Middle frontal gyrus (tissue), 1 donor: ENCODE measurements around the gene C19orf53.

Experiments used
- DNase-seq: peaks from one replicate; pipeline ENCODE4 v3.0.0-alpha.2; 2015; ENCODE audit warnings: low spot score; ENCODE audit errors: extremely low spot score

The C19orf53 gene

DNA sequence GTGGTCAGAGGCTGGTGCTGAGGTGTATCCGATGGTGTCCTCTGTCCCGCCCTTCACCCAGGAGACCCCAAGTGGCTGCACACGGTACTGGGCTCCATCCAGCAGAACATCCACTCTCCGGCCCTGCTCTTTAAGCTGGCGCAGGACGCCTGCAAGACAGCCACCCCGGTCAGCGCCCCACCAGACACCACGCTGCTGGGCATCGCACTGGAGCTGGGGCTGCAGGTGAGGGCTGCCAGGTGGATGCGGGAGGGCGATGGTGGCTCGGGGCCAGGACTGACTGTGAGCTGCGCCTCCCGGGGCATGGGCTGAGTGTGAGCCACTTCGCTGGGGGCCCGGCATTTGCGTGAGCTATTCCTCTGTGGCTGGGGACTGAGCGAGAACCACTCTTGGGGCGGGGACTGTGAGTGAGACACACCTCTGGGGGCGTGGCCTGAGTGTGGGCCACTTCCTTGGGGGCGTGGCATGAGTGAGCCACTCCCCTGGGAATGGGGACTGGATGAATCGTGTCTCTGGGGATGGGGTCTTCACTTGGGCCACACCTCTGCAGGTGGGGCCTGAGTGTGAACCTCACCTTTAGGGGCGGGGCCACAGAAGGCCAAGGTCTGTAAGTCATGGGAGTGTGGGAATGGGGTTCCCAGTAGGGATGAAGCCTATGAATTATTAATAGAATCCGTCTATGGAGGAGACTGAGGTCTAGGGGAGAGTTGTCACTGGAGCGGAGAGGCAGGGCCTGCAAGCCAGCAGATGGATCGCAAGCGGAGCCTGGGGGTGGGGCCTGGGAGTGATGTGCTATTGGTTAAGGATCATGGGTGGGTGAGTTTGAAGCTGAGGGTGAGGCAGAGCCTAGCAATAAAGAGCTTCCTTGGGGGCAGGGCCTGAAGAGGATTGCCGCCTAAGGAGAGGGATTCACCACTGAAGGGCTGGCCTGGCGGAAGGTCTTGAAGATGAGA is 51.5 kb downstream of the C19orf53 start:
- DNase-seq = no peak

DNA sequence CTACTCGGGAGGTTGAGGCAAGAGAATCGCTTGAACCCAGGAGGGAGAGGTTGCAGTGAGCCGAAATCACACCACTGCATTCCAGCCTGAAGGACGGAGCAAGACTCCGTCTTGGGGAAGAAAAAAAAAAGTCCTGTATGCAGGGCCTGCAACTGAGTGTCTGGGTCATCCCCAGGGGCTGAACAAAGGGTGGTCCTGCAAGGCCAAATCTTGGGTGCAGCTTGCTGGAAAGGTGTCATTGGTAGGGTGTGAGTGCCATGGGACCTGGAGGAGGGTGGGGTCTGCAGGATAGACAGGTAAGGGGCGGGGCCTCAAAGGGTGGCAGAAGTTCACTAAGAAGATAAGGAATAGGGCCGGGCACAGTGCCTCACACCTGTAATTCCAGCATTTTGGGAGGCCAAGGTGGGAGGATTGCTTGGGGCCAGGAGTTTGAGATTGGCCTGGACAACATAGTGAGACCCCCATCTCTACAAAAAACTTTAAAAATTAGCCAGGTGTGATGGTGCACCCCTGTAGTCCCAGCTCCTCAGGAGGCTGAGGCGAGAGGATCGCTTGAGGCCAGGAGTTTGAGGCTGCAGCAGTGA is 52.5 kb downstream of the C19orf53 start:
- no peak for DNase-seq

DNA sequence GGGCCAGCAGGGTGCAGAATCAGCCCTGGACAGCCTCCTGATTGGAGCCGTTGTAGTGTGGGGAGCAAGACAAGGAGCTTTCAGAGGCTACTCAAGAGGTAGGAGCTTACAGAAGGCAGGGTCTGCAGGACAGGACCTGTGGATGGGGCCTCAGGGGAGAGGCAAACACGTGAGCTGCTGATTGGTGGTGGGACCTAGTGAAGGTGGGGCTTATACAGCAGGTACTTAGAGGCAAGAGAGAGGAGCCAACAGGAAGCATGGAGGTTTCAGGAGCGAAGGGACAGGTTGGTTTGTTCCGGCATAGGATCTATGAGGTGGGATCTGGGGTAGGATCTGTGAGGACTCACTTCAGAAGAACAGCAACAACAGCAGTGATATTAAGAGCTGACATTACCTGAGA is 53.4 kb downstream of the C19orf53 start:
- DNase-seq = no peak
